Right lobe of liver (tissue), 4 donors: ENCODE data around the gene FSTL4.

Experiments
- CTCF ChIP-seq, 4 donors: fragments of 200-600 bp in 3 of 4; fragments of 450-650 bp in 1 of 4; IDR thresholded peaks; one replicate each; pipeline versions ENCODE4 v1.5.1 to v1.8.0; 2016 to 2022; ENCODE audit warnings: antibody characterized with exemption in 4 of 4, mild to moderate bottlenecking in 2 of 4
- POLR2A ChIP-seq: fragments of 450-650 bp; IDR thresholded peaks from one replicate; pipeline ENCODE4 v1.6.1; 2017; ENCODE audit warnings: antibody characterized with exemption, mild to moderate bottlenecking
- donor health status: DM: no; HTN: no; CAD: no.
- donor health status: DM: no; HTN: no; CAD: no.
- donor health status: DM: no; HTN: yes; CAD: no.

- TF ChIP-seq CTCF (IDR thresholded peaks at IDR 0.05) = no peak
- TF ChIP-seq POLR2A = no peak
Observed at GRCh38 chr5:133420440-133421301, 191.7 kb downstream of the FSTL4 start.
